NCI-H460 (cell line): Measurements from ENCODE around the gene PDIA6. TPM values are rescaled to one million over a fixed set of nuclear protein-coding genes. Genes with fewer than 3 reads are reported as not detected.
"Not testable (repeated sequence)": the region's sequence is repeated elsewhere in the genome, so short reads cannot be mapped to it uniquely, and the experiment has no call there.

ENCODE experiments used
- DNase-seq: peaks from one replicate; pipeline ENCODE4 v3.0.0-alpha.2; 2016; ENCODE audit warnings: low read depth; ENCODE audit errors: extremely low read depth
- total RNA-seq: library from RNA; depleted of rRNA; stranded (reverse); fragments of >200 nt; shearing (Covaris generic); gene quantifications from 2 replicates; pipeline ENCODE4 v1.2.3, GENCODE V29; 2014

The PDIA6 gene
- total RNA-seq, 1 experiment from 2014 or later, result 548 TPM

GRCh38 chr2:10811517-10811916 lies 1.1 kb downstream of the PDIA6 start:
- DNase-seq, result no peak

DNA sequence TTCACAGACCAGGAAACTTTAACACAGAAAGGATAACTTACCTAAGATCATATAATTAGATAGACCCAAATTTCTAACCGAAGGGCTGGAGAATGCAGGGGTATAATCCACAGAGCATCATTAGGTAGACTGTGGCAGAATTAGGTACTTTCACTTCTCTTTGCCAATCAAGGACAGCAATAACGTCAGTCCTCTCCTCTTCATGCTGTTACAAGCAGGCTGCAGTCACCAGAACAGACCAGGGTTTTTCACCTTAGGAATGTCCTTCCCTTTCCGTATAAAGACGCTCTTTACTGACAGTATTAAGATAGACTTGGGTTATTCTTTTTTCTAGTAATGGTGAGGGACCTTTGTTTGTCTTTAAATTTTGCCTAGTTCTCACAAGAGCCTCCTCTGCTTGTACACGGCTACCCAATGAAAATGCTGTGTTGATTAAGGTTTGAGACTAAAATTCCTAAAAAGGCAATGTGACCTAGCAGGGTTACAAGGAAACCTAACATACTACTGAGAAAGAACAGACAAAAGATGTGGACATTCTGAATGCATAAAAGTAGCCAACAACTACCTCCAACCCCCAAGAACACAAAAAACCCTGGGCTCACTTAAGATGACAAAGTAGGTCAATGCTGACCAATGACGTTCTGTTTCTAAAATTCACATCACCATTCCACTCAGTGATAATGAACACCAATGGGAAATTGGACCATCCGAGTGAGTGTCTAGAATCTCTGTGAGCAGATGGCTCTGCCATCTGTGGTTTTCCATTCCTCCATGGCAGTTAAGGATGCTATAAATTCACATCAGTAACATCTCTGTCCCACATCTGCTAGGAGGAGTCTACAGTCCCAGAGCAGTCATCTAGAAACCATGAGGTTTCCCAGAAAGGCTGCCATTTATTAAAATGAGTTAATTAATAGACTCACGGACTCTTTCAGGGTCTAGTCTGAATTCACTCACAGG lies 2.1 kb downstream of the PDIA6 start:
- no peak for DNase-seq

GRCh38 chr2:10806543-10806942 lies 6.0 kb downstream of the PDIA6 start:
- DNase-seq, result no peak

GRCh38 chr2:10805990-10806389 lies 6.6 kb downstream of the PDIA6 start:
- not testable (repeated sequence) for DNase-seq

GRCh38 chr2:10802657-10803056 lies 9.9 kb downstream of the PDIA6 start:
- no peak for DNase-seq

DNA sequence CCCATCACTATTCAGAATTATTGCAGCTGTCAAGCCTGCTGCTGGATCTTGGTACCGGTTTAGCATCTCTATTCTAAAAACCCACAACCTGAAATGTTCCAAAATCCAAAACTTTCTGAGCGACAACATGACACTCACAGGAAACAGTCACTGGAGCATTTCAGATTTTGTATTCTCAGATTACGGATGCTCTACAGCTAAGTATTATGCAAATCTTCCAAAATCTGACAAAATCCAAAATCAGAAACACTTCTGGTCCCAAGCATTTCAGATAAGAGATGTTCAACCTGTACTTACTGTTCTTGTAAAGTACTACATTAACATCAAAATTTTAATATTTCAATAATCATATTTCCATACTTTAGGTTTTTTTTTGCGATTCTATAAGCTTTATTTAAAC lies 12.4 kb downstream of the PDIA6 start:
- DNase-seq, result no peak

DNA sequence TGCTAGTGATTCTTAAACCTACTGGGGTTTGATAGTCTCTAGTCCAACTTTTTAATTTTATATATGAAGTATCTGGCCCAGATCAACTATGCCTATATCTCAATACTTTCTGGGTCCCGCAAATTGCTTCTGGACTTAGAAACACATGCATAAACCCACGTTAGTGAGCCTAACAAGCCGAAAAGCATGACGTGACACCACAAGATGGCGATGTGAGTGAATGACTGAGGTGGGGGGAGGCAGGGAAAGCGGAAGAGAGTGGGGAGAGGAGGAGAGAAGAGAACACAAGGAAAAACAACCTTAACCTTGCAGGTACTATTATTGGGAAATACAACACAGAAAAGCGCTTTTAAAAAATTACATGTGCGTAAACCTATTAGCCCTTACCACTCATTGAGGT lies 13.8 kb downstream of the PDIA6 start:
- DNase-seq, result no peak

DNA sequence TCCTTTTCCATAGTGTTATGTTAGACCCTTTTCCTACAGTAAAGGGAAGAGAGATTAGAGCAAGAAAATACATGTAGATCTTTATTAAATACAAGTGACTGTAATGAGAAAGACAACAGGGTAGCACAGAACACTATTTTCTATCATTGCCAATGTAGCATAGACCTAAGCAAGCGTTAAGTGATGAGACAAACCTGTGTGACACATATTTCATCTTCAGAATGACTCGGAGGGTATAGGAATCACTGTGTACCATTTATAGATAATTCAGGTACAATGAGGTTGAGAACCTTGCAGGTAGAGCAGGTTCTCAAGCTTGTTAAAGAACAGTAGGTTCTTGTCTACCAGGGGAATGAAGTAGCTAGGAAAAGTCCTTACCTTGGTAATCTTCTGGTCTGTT lies 15.9 kb downstream of the PDIA6 start:
- no peak for DNase-seq

- DNase-seq, result no peak
Observed at GRCh38 chr2:10795508-10796046, 17.0 kb downstream of the PDIA6 start.

DNA sequence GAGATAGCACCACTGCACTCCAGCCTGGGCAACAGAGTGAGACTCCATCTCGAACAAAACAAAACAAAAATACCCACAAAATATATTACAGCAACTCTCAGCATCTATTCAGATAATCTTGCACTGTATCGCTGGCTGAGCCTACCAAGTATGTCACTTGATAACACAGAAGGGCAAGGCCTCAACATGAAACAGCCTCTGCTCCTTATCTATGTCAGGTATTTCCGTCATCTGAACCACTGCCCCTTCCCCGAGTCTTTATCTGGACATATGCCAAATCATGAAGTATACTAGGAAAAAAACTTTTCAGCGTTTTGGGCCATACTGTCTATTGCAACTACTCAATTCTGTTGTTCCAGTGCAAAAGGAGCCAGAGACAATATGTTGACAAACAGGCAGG lies 17.7 kb downstream of the PDIA6 start:
- no peak for DNase-seq

GRCh38 chr2:10793816-10794215 lies 18.8 kb downstream of the PDIA6 start:
- no peak for DNase-seq

GRCh38 chr2:10792660-10793400 lies 19.8 kb downstream of the PDIA6 start:
- no peak for DNase-seq

- DNase-seq, result no peak
Observed at GRCh38 chr2:10792001-10792634, 20.5 kb downstream of the PDIA6 start.

GRCh38 chr2:10790228-10790973 lies 22.2 kb downstream of the PDIA6 start:
- no peak for DNase-seq

GRCh38 chr2:10788855-10789254 lies 23.7 kb downstream of the PDIA6 start:
- DNase-seq, result no peak

- no peak for DNase-seq
Observed at GRCh38 chr2:10787176-10787968, 25.2 kb downstream of the PDIA6 start.

GRCh38 chr2:10786240-10786982 lies 26.2 kb downstream of the PDIA6 start:
- DNase-seq, result no peak

- no peak for DNase-seq
Observed at GRCh38 chr2:10785260-10785659, 27.3 kb downstream of the PDIA6 start.

DNA sequence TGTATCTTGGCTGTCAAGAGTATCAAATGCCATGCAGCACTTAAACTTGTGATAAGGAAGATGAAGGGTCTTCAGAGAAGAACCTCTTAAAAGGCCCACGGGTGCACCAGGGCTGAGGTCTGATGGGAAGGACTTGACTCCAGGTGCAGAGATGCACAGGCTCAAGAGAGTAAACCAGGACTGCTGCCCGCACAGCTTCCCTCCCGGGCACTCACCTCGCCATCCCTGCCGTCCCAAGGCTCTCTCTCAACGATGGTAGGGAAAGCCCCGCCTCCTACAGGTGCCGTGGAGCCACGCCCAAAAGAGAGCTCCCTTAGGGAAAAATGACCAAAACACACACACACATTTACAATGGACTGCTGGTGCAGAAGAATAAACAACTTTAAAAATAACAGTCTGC lies 27.9 kb downstream of the PDIA6 start:
- no peak for DNase-seq
